Neural crest cell (in vitro differentiated cells): ENCODE measurements around the gene ARHGEF6. TPM values are rescaled to one million over a fixed set of nuclear protein-coding genes. Genes with fewer than 3 reads are reported as not detected.

ENCODE experiments used
- DNase-seq: peaks from one replicate; pipeline ENCODE4 v3.0.0; 2021; ENCODE audit warnings: low read depth, mixed read lengths, low spot score
- H3K27ac Mint-ChIP-seq: one replicate; pipeline ENCODE4 v1.8.0; 2021; ENCODE audit warnings: mild to moderate bottlenecking, mixed read lengths; ENCODE audit not compliant: unreplicated experiment
- H3K27me3 Mint-ChIP-seq: 2 replicates; pipeline ENCODE4 v1.8.0; 2021; ENCODE audit warnings: low read depth, mild to moderate bottlenecking, mixed read lengths
- H3K36me3 Mint-ChIP-seq: 2 replicates; pipeline ENCODE4 v1.8.0; 2021; ENCODE audit warnings: low read depth, mild to moderate bottlenecking, mixed read lengths
- H3K4me1 Mint-ChIP-seq: 2 replicates; pipeline ENCODE4 v1.8.0; 2021; ENCODE audit warnings: mixed read lengths
- H3K4me3 Mint-ChIP-seq: one replicate; pipeline ENCODE4 v1.8.0; 2021; ENCODE audit warnings: mild to moderate bottlenecking, mixed read lengths
- H3K9me3 Mint-ChIP-seq: 2 replicates; pipeline ENCODE4 v1.8.0; 2021; ENCODE audit warnings: mixed read lengths
- CTCF ChIP-seq: fragments of 200-600 bp; sonication (generic); conservative IDR thresholded peaks from 2 replicates; pipeline ENCODE4 v1.5.0; 2021; ENCODE audit warnings: antibody characterized with exemption, mild to moderate bottlenecking
- total RNA-seq: library from RNA; stranded (reverse); gene quantifications from 2 replicates; pipeline ENCODE4 v1.2.1, GENCODE V29; 2021

ARHGEF6 gene
- total RNA-seq, 1 donor from 2014 or later, result 2.7 TPM

- Mint-ChIP-seq H3K9me3 (peaks cover 2% of the 10 kb centered on the region), H3K27ac (no peak overlapping the region), H3K4me1 (no peaks in the 10 kb centered on the region), H3K36me3 (no peaks in the 10 kb centered on the region), H3K27me3 (no peaks in the 10 kb centered on the region), H3K4me3 (no peak overlapping the region)
- TF ChIP-seq CTCF, result no peak
- DNase-seq, result no peak
These were observed 153.3 kb downstream of the ARHGEF6 start for GRCh38 chrX:136627409-136627808.

GRCh38 chrX:136626891-136627290 lies 153.8 kb downstream of the ARHGEF6 start:
- no peaks in the 10 kb centered on the region for H3K4me1 Mint-ChIP-seq

DNA sequence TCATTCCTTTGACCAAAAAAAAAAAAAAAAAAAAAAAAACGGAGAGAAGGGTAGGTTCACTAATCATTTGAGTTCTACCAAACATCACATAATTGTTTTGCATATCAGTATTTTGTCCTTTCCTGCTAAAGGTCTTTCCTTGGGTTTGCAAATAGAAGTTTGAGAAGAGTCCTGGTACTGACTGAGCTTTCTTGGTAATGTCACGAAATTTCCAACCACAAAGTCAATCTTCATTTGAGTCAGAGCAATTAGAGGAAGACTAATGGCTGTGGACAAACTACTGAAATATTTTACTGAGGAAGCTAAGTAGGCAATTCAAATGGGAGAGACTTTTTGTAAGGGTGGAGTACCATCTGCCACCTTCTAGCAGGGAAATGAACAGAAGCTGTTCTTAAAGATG lies 154.5 kb downstream of the ARHGEF6 start:
- no peak for DNase-seq
- peaks cover 2% of the 10 kb centered on the region for H3K9me3 Mint-ChIP-seq
- no peak overlapping the region for H3K27ac Mint-ChIP-seq
- H3K36me3 Mint-ChIP-seq, result no peaks in the 10 kb centered on the region
- no peak for TF ChIP-seq CTCF
- H3K4me3 Mint-ChIP-seq, result no peak overlapping the region
- no peaks in the 10 kb centered on the region for H3K4me1 Mint-ChIP-seq
- no peaks in the 10 kb centered on the region for H3K27me3 Mint-ChIP-seq

More at GRCh38 chrX:136626891-136627290, 153.8 kb downstream of the ARHGEF6 start:
- no peak for DNase-seq
- no peak overlapping the region for H3K27ac Mint-ChIP-seq
- H3K36me3 Mint-ChIP-seq, result no peaks in the 10 kb centered on the region
- peaks cover 2% of the 10 kb centered on the region for H3K9me3 Mint-ChIP-seq
- H3K4me3 Mint-ChIP-seq, result no peak overlapping the region
- H3K27me3 Mint-ChIP-seq, result no peaks in the 10 kb centered on the region
- TF ChIP-seq CTCF, result no peak

- H3K36me3 Mint-ChIP-seq, result no peaks in the 10 kb centered on the region
- H3K9me3 Mint-ChIP-seq, result peaks cover 2% of the 10 kb centered on the region
- H3K27me3 Mint-ChIP-seq, result no peaks in the 10 kb centered on the region
- no peaks in the 10 kb centered on the region for H3K4me1 Mint-ChIP-seq
- no peak for DNase-seq
- H3K4me3 Mint-ChIP-seq, result no peak overlapping the region
- TF ChIP-seq CTCF, result no peak
- no peak overlapping the region for H3K27ac Mint-ChIP-seq
These were observed 155.5 kb downstream of the ARHGEF6 start for GRCh38 chrX:136625246-136625645.

DNA sequence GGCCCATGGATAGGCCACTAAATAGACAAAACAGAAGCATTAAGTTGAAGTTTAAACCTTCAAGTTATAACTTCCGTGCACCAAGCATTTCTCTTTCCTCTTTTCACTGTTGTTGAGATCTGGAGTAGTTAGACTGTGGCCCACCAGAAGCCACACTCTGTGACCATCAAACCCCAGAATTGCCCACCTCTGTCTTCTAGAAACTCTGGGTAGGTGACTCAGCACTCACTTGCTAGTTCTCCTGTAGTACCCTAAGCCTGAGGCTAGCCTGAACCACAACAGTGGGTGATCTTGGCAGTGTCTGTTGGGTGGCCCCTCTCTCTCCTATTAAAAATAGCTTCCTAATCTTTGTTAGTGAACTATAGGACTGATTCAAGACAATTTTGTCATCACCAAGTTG lies 157.3 kb downstream of the ARHGEF6 start:
- no peak overlapping the region for H3K4me3 Mint-ChIP-seq
- no peaks in the 10 kb centered on the region for H3K4me1 Mint-ChIP-seq
- DNase-seq, result no peak
- no peak overlapping the region for H3K27ac Mint-ChIP-seq
- H3K27me3 Mint-ChIP-seq, result no peaks in the 10 kb centered on the region
- peaks cover 3% of the 10 kb centered on the region for H3K9me3 Mint-ChIP-seq
- no peaks in the 10 kb centered on the region for H3K36me3 Mint-ChIP-seq
- TF ChIP-seq CTCF, result no peak

GRCh38 chrX:136622568-136622967 lies 158.2 kb downstream of the ARHGEF6 start:
- H3K36me3 Mint-ChIP-seq, result no peaks in the 10 kb centered on the region
- peaks cover 3% of the 10 kb centered on the region for H3K9me3 Mint-ChIP-seq
- no peaks in the 10 kb centered on the region for H3K4me1 Mint-ChIP-seq
- no peak overlapping the region for H3K27ac Mint-ChIP-seq
- no peaks in the 10 kb centered on the region for H3K27me3 Mint-ChIP-seq
- no peak for DNase-seq
- no peak for TF ChIP-seq CTCF
- H3K4me3 Mint-ChIP-seq, result no peak overlapping the region
